Fibroblast of lung (primary cell): ENCODE measurements around the gene GTF2A1L. TPM values are rescaled to one million over a fixed set of nuclear protein-coding genes. Genes with fewer than 3 reads are reported as not detected.

ENCODE experiments used
- DNase-seq, 2 donors: peaks; one replicate each; pipeline versions ENCODE4 v3.0.0 to v3.0.0-alpha.2; 2010; ENCODE audit warnings: low read depth in 2 of 2
- H2AFZ ChIP-seq: 2 replicates; pipeline ENCODE4 v1.5.1; 2012; ENCODE audit warnings: low read length, control low read depth, inconsistent platforms
- H3K27ac ChIP-seq: 2 replicates; pipeline ENCODE4 v1.5.1; 2011; ENCODE audit warnings: low read length, control low read depth; ENCODE audit not compliant: insufficient read depth
- H3K27me3 ChIP-seq: 2 replicates; pipeline ENCODE4 v1.5.1; 2011; ENCODE audit warnings: mild to moderate bottlenecking, low read length; ENCODE audit not compliant: control insufficient read depth, insufficient read depth
- H3K36me3 ChIP-seq: 2 replicates; pipeline ENCODE4 v1.5.1; 2011; ENCODE audit warnings: low read length; ENCODE audit not compliant: control insufficient read depth, insufficient read depth
- H3K4me1 ChIP-seq: 2 replicates; pipeline ENCODE4 v1.5.1; 2011; ENCODE audit warnings: low read length; ENCODE audit not compliant: control insufficient read depth, insufficient read depth; ENCODE audit errors: extremely low read depth
- H3K4me2 ChIP-seq: 2 replicates; pipeline ENCODE4 v1.5.1; 2011; ENCODE audit warnings: low read length, control low read depth; ENCODE audit not compliant: insufficient read depth; ENCODE audit errors: extremely low read depth
- H3K4me3 ChIP-seq, 4 experiments: fragments of 200-600 bp in 1 of 4; sonication (generic) in 1 of 4; replicated peaks in 1 of 4; 2 replicates each; pipeline ENCODE4 v1.5.1; 2011 to 2016; ENCODE audit warnings: low read length in 4 of 4, low read depth in 3 of 4, mild to moderate bottlenecking in 3 of 4, control low read depth in 2 of 4, inconsistent platforms in 1 of 4, mixed read lengths in 1 of 4; ENCODE audit not compliant: insufficient read depth in 1 of 4; ENCODE audit errors: control extremely low read depth in 1 of 4
- H3K79me2 ChIP-seq: 2 replicates; pipeline ENCODE4 v1.5.1; 2012; ENCODE audit warnings: mild to moderate bottlenecking, low read length, inconsistent platforms; ENCODE audit not compliant: control insufficient read depth, insufficient read depth
- H3K9ac ChIP-seq: 2 replicates; pipeline ENCODE4 v1.5.1; 2011; ENCODE audit warnings: mild to moderate bottlenecking, low read length, control low read depth; ENCODE audit not compliant: insufficient read depth
- H3K9me3 ChIP-seq: 2 replicates; pipeline ENCODE4 v1.5.1; 2012; ENCODE audit warnings: low read depth, low read length; ENCODE audit not compliant: control insufficient read depth, insufficient read depth
- H4K20me1 ChIP-seq: 2 replicates; pipeline ENCODE4 v1.5.1; 2011; ENCODE audit warnings: low read length; ENCODE audit not compliant: control insufficient read depth, insufficient read depth; ENCODE audit errors: extremely low read depth
- EZH2 ChIP-seq: IDR thresholded peaks from 2 replicates; pipeline ENCODE4 v1.5.1; 2012; ENCODE audit warnings: low read length, control low read depth, mild to moderate bottlenecking; ENCODE audit errors: missing control alignments
- polyA plus RNA-seq, 2 donors: library from polyadenylated mRNA; depleted of rRNA in 1 of 2; stranded (reverse) in 1 of 2; unstranded in 1 of 2; fragments of >200 nt; gene quantifications; 2 replicates each; pipeline ENCODE4 v1.2.1, GENCODE V29; 2011 to 2012; ENCODE audit warnings: missing spikeins in 1 of 2
- total RNA-seq: library from RNA; depleted of rRNA; stranded (reverse); fragments of >200 nt; gene quantifications from 2 replicates; pipeline ENCODE4 v1.2.1, GENCODE V29; 2014
- TF ChIP-seq, protein P1 (sequence below), 2 donors: IDR thresholded peaks in 1 of 2; conservative IDR thresholded peaks in 1 of 2; 1 replicate in 1 of 2; 2 replicates in 1 of 2; pipeline ENCODE4 v1.5.1; 2011 to 2012; ENCODE audit warnings: low read length in 2 of 2, control low read depth in 1 of 2, inconsistent platforms in 1 of 2, low read depth in 1 of 2, mild to moderate bottlenecking in 1 of 2

The GTF2A1L gene
- total and polyA plus RNA-seq, 2 donors (not counting 1 experiment from before 2014, with no cell fraction given), result 0.26 to 3.5 TPM

DNA sequence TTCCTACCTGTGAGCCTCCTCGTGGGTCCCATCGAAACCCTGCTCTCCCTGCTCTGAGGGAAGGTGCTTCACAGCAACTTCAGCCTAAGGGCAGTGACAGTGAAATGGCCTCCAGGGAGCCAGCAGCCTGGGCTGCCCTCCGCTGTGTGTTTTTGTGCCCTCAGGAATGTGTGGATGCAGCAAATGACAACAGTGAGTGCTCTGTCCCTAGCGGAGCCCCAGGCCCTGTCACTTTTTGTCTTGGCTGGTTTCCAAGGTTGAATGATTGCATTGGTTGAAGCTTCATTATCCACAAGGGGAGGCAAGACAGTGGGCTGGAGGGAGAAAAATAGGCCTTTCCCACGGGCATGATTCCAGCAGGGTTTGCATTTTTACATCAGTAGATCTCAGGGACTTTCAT, 44.8 kb upstream of the GTF2A1L start:
- H3K27me3 ChIP-seq, result no peaks in the 10 kb centered on the region

DNA sequence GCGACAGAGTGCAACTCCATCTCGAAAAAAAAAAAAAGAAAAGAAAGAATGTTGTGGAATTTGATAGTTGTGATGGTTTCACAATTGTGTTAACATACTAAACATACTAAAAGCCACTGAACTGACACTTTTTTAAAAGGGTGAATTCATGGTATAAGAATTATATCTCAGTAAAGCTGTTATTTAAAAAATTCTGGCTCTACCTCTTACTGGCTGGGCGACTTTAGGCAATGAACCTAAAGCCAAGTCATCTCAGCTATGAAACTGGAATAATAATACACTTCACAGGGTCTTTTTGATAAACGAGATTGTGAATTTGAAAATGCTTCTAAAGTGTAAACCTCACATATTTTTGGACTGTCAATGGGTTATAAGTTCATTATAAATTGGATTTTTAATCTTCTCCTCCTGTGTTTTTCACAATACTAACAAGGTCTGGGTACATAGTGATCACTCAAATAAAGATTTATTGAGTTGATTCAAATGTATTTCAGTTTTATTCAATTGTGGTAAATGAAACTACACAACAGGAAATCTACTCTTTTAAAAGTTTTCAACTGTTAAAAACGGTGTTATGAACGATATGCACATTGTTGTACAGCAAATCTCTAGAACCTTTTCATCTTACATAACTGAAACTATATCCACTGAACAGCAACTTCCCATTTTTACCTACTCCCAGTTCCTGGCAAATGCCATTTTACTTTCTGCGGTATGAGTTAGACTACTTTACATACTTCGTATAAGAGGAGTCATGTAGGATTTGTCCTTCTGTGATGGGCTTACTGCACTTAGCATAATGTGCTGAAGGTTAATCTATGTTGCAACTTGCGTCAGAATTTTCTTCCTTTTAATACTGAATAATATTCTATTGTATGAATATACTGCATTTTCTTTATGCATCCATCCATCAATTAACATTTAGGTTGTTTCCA, 43.0 kb upstream of the GTF2A1L start:
- H3K79me2 ChIP-seq, result no peaks in the 10 kb centered on the region
- no peaks in the 10 kb centered on the region for H3K36me3 ChIP-seq
- no peaks in the 10 kb centered on the region for H3K9me3 ChIP-seq
- TF ChIP-seq EZH2, result no peak
- TF ChIP-seq, protein P1, sequence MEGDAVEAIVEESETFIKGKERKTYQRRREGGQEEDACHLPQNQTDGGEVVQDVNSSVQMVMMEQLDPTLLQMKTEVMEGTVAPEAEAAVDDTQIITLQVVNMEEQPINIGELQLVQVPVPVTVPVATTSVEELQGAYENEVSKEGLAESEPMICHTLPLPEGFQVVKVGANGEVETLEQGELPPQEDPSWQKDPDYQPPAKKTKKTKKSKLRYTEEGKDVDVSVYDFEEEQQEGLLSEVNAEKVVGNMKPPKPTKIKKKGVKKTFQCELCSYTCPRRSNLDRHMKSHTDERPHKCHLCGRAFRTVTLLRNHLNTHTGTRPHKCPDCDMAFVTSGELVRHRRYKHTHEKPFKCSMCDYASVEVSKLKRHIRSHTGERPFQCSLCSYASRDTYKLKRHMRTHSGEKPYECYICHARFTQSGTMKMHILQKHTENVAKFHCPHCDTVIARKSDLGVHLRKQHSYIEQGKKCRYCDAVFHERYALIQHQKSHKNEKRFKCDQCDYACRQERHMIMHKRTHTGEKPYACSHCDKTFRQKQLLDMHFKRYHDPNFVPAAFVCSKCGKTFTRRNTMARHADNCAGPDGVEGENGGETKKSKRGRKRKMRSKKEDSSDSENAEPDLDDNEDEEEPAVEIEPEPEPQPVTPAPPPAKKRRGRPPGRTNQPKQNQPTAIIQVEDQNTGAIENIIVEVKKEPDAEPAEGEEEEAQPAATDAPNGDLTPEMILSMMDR (conservative IDR thresholded peaks at IDR 0.05 in 1 of 2, IDR thresholded peaks at IDR 0.05 in 1 of 2; ENCODE audit: low read depth in 1 of 2, low read length in 2 of 2), result no peak
- H2AFZ ChIP-seq, result no peak overlapping the region
- no peaks in the 10 kb centered on the region for H4K20me1 ChIP-seq
- DNase-seq, result no peak
- H3K4me1 ChIP-seq, result no peaks in the 10 kb centered on the region
- H3K27ac ChIP-seq, result no peak overlapping the region
- no peak overlapping the region for H3K9ac ChIP-seq
- H3K27me3 ChIP-seq, result no peaks in the 10 kb centered on the region
- no peak overlapping the region for H3K4me3 ChIP-seq
- H3K4me2 ChIP-seq, result no peak overlapping the region

More for the DNA sequence above, 44.8 kb upstream of the GTF2A1L start:
- no peak overlapping the region for H2AFZ ChIP-seq
- no peaks in the 10 kb centered on the region for H3K79me2 ChIP-seq
- H3K9me3 ChIP-seq, result no peaks in the 10 kb centered on the region
- no peak for DNase-seq
- H3K4me3 ChIP-seq, result no peak overlapping the region
- no peaks in the 10 kb centered on the region for H4K20me1 ChIP-seq
- H3K4me2 ChIP-seq, result no peak overlapping the region
- H3K27ac ChIP-seq, result no peak overlapping the region
- no peaks in the 10 kb centered on the region for H3K36me3 ChIP-seq
- no peaks in the 10 kb centered on the region for H3K4me1 ChIP-seq
- no peak overlapping the region for H3K9ac ChIP-seq
- TF ChIP-seq, protein P1 (conservative IDR thresholded peaks at IDR 0.05 in 1 of 2, IDR thresholded peaks at IDR 0.05 in 1 of 2; ENCODE audit: low read depth in 1 of 2, low read length in 2 of 2), result no peak
- TF ChIP-seq EZH2, result no peak

DNA sequence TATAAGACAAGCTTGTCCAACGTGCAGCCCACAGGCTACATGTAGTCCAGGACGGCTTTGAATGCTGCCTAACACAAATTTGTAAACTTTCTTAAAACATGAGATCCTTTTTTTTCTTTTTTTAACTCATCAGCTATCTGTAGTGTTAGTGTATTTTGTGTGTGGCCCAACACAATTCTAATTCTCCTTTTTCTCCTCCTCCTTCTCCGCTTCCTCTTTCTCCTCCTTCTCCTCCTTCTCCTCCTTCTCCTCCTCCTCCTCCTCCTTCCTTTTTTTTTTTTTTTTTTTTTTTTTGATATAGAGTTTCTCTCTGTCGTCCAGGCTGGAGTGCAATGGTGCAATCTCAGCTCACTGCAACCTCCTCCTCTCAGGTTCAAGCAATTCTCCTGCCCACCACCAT, 39.3 kb upstream of the GTF2A1L start:
- TF ChIP-seq, protein P1 (conservative IDR thresholded peaks at IDR 0.05 in 1 of 2, IDR thresholded peaks at IDR 0.05 in 1 of 2; ENCODE audit: low read depth in 1 of 2, low read length in 2 of 2), result no peak
- no peak for TF ChIP-seq EZH2
- no peak overlapping the region for H3K4me3 ChIP-seq
- no peaks in the 10 kb centered on the region for H3K4me1 ChIP-seq
- no peak for DNase-seq
- no peaks in the 10 kb centered on the region for H3K27me3 ChIP-seq
- H3K27ac ChIP-seq, result no peak overlapping the region
- H3K4me2 ChIP-seq, result no peak overlapping the region
- H3K9ac ChIP-seq, result no peak overlapping the region
- H4K20me1 ChIP-seq, result no peaks in the 10 kb centered on the region
- no peaks in the 10 kb centered on the region for H3K9me3 ChIP-seq
- H3K36me3 ChIP-seq, result no peaks in the 10 kb centered on the region
- no peaks in the 10 kb centered on the region for H3K79me2 ChIP-seq
- H2AFZ ChIP-seq, result no peak overlapping the region
